Esophagus muscularis mucosa (tissue), 4 donors: ENCODE data around the gene ANO8. TPM values are rescaled to one million over a fixed set of nuclear protein-coding genes. Genes with fewer than 3 reads are reported as not detected.

ENCODE experiments used
- DNase-seq: peaks from one replicate; pipeline ENCODE4 v3.0.0-alpha.2; 2017; ENCODE audit errors: extremely low spot score
- H3K27ac ChIP-seq, 4 donors: fragments of 200-600 bp; sonication (generic); replicated peaks in 1 of 4; 1 replicate in 3 of 4; 2 replicates in 1 of 4; pipeline ENCODE4 v1.5.1; 2016 to 2019; ENCODE audit warnings: mild to moderate bottlenecking in 1 of 4
- H3K27me3 ChIP-seq, 4 donors: fragments of 200-600 bp; sonication (generic); one replicate each; pipeline versions ENCODE4 v1.5.1 to v1.6.0; 2016 to 2019
- H3K36me3 ChIP-seq, 4 donors: fragments of 200-600 bp; sonication (generic); one replicate each; pipeline ENCODE4 v1.5.1; 2016 to 2019
- H3K4me1 ChIP-seq, 4 donors: fragments of 200-600 bp; sonication (generic); one replicate each; pipeline ENCODE4 v1.5.1; 2016 to 2019
- H3K4me3 ChIP-seq, 4 donors: fragments of 200-600 bp; sonication (generic); 1 replicate in 2 of 4; 2 replicates in 2 of 4; pipeline ENCODE4 v1.5.1; 2016 to 2019; ENCODE audit warnings: mild to moderate bottlenecking in 4 of 4, moderate library complexity in 1 of 4
- H3K9me3 ChIP-seq, 4 donors: fragments of 200-600 bp; sonication (generic); 1 replicate in 3 of 4; 2 replicates in 1 of 4; pipeline ENCODE4 v1.5.1; 2016 to 2019
- CTCF ChIP-seq, 3 experiments: fragments of 200-600 bp in 2 of 3; fragments of 450-650 bp in 1 of 3; sonication (generic) in 2 of 3; IDR thresholded peaks; one replicate each; pipeline ENCODE4 v1.5.1; 2017 to 2019; ENCODE audit warnings: antibody characterized with exemption in 3 of 3, mild to moderate bottlenecking in 2 of 3, moderate library complexity in 1 of 3
- EP300 ChIP-seq: sonication (generic); formaldehyde crosslinking; IDR thresholded peaks from one replicate; pipeline ENCODE4 v1.6.1; 2017; ENCODE audit warnings: antibody characterized with exemption
- POLR2A ChIP-seq: fragments of 450-650 bp; IDR thresholded peaks from one replicate; pipeline ENCODE4 v1.6.1; 2017; ENCODE audit warnings: antibody characterized with exemption, moderate library complexity, mild to moderate bottlenecking, low read depth
- POLR2AphosphoS5 ChIP-seq, 2 donors: sonication (generic); formaldehyde crosslinking; IDR thresholded peaks; one replicate each; pipeline ENCODE4 v1.6.1; 2017; ENCODE audit warnings: antibody characterized with exemption in 2 of 2
- WGBS: methylation state at CpG from one replicate; pipeline ENCODE4 v1.1.5; 2018; 5-methylcytosine and 5-hydroxymethylcytosine counted together
- intact Hi-C: fragments of 100-400 bp; cut with DNase I; formaldehyde crosslinking; loops from one replicate; pipeline ENCODE4 v1.15.1; 2023
- total RNA-seq, 4 donors: library from RNA; depleted of rRNA; stranded (reverse); fragments of >200 nt; gene quantifications; one replicate each; pipeline versions ENCODE4 v1.1.0 to v1.2.1, GENCODE V29; 2016

ANO8 gene
- total RNA-seq, 4 donors from 2014 or later = 2.9 to 7.4 (median 4.0) TPM

GRCh38 chr19:17286263-17286662 is 48.4 kb downstream of the ANO8 start:
- Histone ChIP-seq H3K4me3 (no peak overlapping the region), H3K36me3 (no peaks in the 10 kb centered on the region), H3K4me1 (peaks cover 14 to 27% (median 23%) of the 10 kb centered on the region in 4 donors), H3K27me3 (peaks cover 0 to 21% (median 12%) of the 10 kb centered on the region in 4 donors), H3K27ac (no peak overlapping the region), H3K9me3 (no peaks in the 10 kb centered on the region)
- WGBS = 91% methylated on average over 4 of the region's 11 CpGs
- intact Hi-C loops = no loop called here
- DNase-seq = no peak
- TF ChIP-seq EP300 = no peak
- no peak for TF ChIP-seq POLR2A
- TF ChIP-seq CTCF (IDR thresholded peaks at IDR 0.05) = no peak
- no peak for TF ChIP-seq POLR2AphosphoS5 (IDR thresholded peaks at IDR 0.05)

GRCh38 chr19:17285415-17286135 is 49.1 kb downstream of the ANO8 start:
- Histone ChIP-seq H3K36me3 (no peaks in the 10 kb centered on the region), H3K4me3 (no peak overlapping the region), H3K9me3 (no peaks in the 10 kb centered on the region), H3K27me3 (peaks cover 0 to 28% (median 12%) of the 10 kb centered on the region in 4 donors), H3K4me1 (peaks cover 14 to 30% (median 24%) of the 10 kb centered on the region in 4 donors), H3K27ac (no peak overlapping the region)
- no peak for TF ChIP-seq CTCF (IDR thresholded peaks at IDR 0.05)
- no peak for TF ChIP-seq POLR2AphosphoS5 (IDR thresholded peaks at IDR 0.05)
- TF ChIP-seq EP300 = no peak
- no peak for TF ChIP-seq POLR2A
- 88% methylated on average over 18 of the region's 18 CpGs for WGBS
- no peak for DNase-seq
- intact Hi-C loops = no loop called here

- H3K27ac ChIP-seq = no peak overlapping the region
- DNase-seq = no peak
- H3K4me1 ChIP-seq = peaks cover 14 to 20% (median 18%) of the 10 kb centered on the region in 4 donors
- H3K27me3 ChIP-seq = peaks cover 0 to 29% (median 12%) of the 10 kb centered on the region in 4 donors
- intact Hi-C loops = loop anchor here (2.0 kb wide), 1 partner anchor 217 kb away; no protein-coding TSS in a partner anchor
- no peak for TF ChIP-seq POLR2AphosphoS5 (IDR thresholded peaks at IDR 0.05)
- TF ChIP-seq POLR2A = no peak
- no peak for TF ChIP-seq CTCF (IDR thresholded peaks at IDR 0.05)
- TF ChIP-seq EP300 = no peak
- no peaks in the 10 kb centered on the region for H3K9me3 ChIP-seq
- peaks cover 4 to 15% (median 8%) of the 10 kb centered on the region in 4 donors for H3K36me3 ChIP-seq
- 93% methylated on average over 6 of the region's 7 CpGs for WGBS
- H3K4me3 ChIP-seq = no peak overlapping the region
These were observed 51.1 kb downstream of the ANO8 start for GRCh38 chr19:17283504-17283996.

- 11% methylated on average over 14 of the region's 45 CpGs for WGBS
- Histone ChIP-seq H3K4me3 (peak overlapping the region; percentile 35 to 57 (median 48)), H3K4me1 (peaks cover 14 to 20% (median 18%) of the 10 kb centered on the region in 4 donors), H3K27me3 (peaks cover 0 to 29% (median 12%) of the 10 kb centered on the region in 4 donors), H3K36me3 (peaks cover 6 to 24% (median 17%) of the 10 kb centered on the region in 4 donors), H3K9me3 (no peaks in the 10 kb centered on the region), H3K27ac (no peak overlapping the region)
- TF ChIP-seq POLR2A (no peak), EP300 (no peak), POLR2AphosphoS5 (IDR thresholded peaks at IDR 0.05) (peak in 1 of 2 donors; percentile 34), CTCF (IDR thresholded peaks at IDR 0.05) (peak; percentile 91 to 96 (median 95))
- intact Hi-C loops = loop anchor here (1.0 to 2.0 kb wide), 2 partner anchors 77 to 216 kb away; no protein-coding TSS in a partner anchor
- peak; percentile 96 for DNase-seq
These were observed 52.0 kb downstream of the ANO8 start for GRCh38 chr19:17282488-17283125.
